IPS DF 4.7 (cell line): Measurements from ENCODE around the gene PTF1A.
"Not testable (repeated sequence)": the region's sequence is repeated elsewhere in the genome, so short reads cannot be mapped to it uniquely, and the experiment has no call there.

Experiments used
- DNase-seq: peaks from one replicate; pipeline ENCODE4 v3.0.0-alpha.2; 2013; ENCODE audit warnings: low spot score; ENCODE audit errors: extremely low read depth

The PTF1A gene

GRCh38 chr10:23203369-23204325 is 11.5 kb downstream of the PTF1A start:
- DNase-seq, result no peak

GRCh38 chr10:23204773-23205172 is 12.7 kb downstream of the PTF1A start:
- no peak for DNase-seq

- no peak for DNase-seq
Observed at GRCh38 chr10:23205972-23206642, 14.0 kb downstream of the PTF1A start.

- no peak for DNase-seq
Observed at GRCh38 chr10:23217471-23217870, 25.4 kb downstream of the PTF1A start.

GRCh38 chr10:23230582-23230981 is 38.5 kb downstream of the PTF1A start:
- DNase-seq, result no peak

- DNase-seq, result no peak
Observed at GRCh38 chr10:23238015-23238414, 45.9 kb downstream of the PTF1A start.

- not testable (repeated sequence) for DNase-seq
Observed at GRCh38 chr10:23241779-23242178, 49.7 kb downstream of the PTF1A start.
